Astrocyte of the spinal cord (primary cell): ENCODE results near the gene ANKRD13B.
"Not testable (repeated sequence)": the region's sequence is repeated elsewhere in the genome, so short reads cannot be mapped to it uniquely, and the experiment has no call there.

Source experiments
- DNase-seq: peaks from one replicate; pipeline ENCODE4 v3.0.0; 2011; ENCODE audit warnings: low read depth, low spot score
- H3K4me3 ChIP-seq: 2 replicates; pipeline ENCODE4 v1.5.1; 2011; ENCODE audit warnings: low read depth, mild to moderate bottlenecking, low read length, moderate library complexity
- CTCF ChIP-seq: IDR thresholded peaks from 2 replicates; pipeline ENCODE4 v1.5.1; 2012; ENCODE audit warnings: low read depth, mild to moderate bottlenecking, low read length, inconsistent platforms
- in situ Hi-C: cut with HindIII; loops from 2 replicates; pipeline ENCODE4 v1.10.0; 2017; ENCODE audit warnings: low sequenced_read_pairs

ANKRD13B gene

GRCh38 chr17:29557085-29557738, 35.7 kb upstream of the ANKRD13B start:
- DNase-seq, result no peak
- no peak for TF ChIP-seq CTCF
- in situ Hi-C loops, result no loop called here
- H3K4me3 ChIP-seq, result no peak overlapping the region

GRCh38 chr17:29557739-29558116, 35.2 kb upstream of the ANKRD13B start:
- no peak for TF ChIP-seq CTCF
- no peak for DNase-seq
- in situ Hi-C loops, result no loop called here
- no peak overlapping the region for H3K4me3 ChIP-seq

GRCh38 chr17:29558139-29558538, 34.8 kb upstream of the ANKRD13B start:
- in situ Hi-C loops, DNase-seq, H3K4me3 ChIP-seq: not testable (repeated sequence)

- no peak for TF ChIP-seq CTCF
- in situ Hi-C loops, result no loop called here
- H3K4me3 ChIP-seq, result no peak overlapping the region
- DNase-seq, result no peak
These were observed 33.3 kb upstream of the ANKRD13B start for GRCh38 chr17:29559640-29560039.

- DNase-seq, result no peak
- in situ Hi-C loops, result no loop called here
- no peak for TF ChIP-seq CTCF
- no peak overlapping the region for H3K4me3 ChIP-seq
These were observed 32.6 kb upstream of the ANKRD13B start for GRCh38 chr17:29560316-29560715.

- no peak overlapping the region for H3K4me3 ChIP-seq
- in situ Hi-C loops, result no loop called here
- no peak for DNase-seq
- no peak for TF ChIP-seq CTCF
These were observed 31.1 kb upstream of the ANKRD13B start for GRCh38 chr17:29561554-29562517.

GRCh38 chr17:29562615-29563014, 30.3 kb upstream of the ANKRD13B start:
- DNase-seq, result no peak
- TF ChIP-seq CTCF, result no peak
- in situ Hi-C loops, result no loop called here
- H3K4me3 ChIP-seq, result no peak overlapping the region
